GM18511 (cell line): ENCODE data around the gene CDKN1C.

Source experiments
- ATAC-seq: cut with Tn5 transposase; IDR thresholded peaks from one replicate; pipeline ENCODE4 v1.9.1; 2021; ENCODE audit warnings: mild to moderate bottlenecking, moderate library complexity; ENCODE audit not compliant: unreplicated experiment

CDKN1C gene

GRCh38 chr11:2833716-2834502 is 51.7 kb downstream of the CDKN1C start:
- no peak for ATAC-seq
